DND-41 (cell line): Measurements from ENCODE around the gene NRXN3.

Source experiments
- ATAC-seq: fragments of 200-7000 bp; cut with Tn5 transposase; 3 replicates; pipeline ENCODE4 v1.9.1; 2021; ENCODE audit warnings: low read depth; ENCODE audit not compliant: insufficient read depth
- DNase-seq: peaks from one replicate; pipeline ENCODE4 v3.0.0-alpha.2; 2020
- H2AFZ ChIP-seq: 2 replicates; pipeline ENCODE4 v1.6.0; 2012; ENCODE audit warnings: low read depth, low read length
- H3K27ac ChIP-seq: 2 replicates; pipeline ENCODE4 v1.5.1; 2012; ENCODE audit warnings: low read length, inconsistent platforms
- H3K27me3 ChIP-seq: fragments of 200-600 bp; sonication (generic); 2 replicates; pipeline ENCODE4 v1.6.0; 2012; ENCODE audit warnings: low read length, mild to moderate bottlenecking, inconsistent platforms; ENCODE audit not compliant: insufficient read depth, poor library complexity
- H3K36me3 ChIP-seq: 2 replicates; pipeline ENCODE4 v1.5.1; 2012; ENCODE audit warnings: low read length, inconsistent platforms; ENCODE audit not compliant: insufficient read depth
- H3K4me1 ChIP-seq: 2 replicates; pipeline ENCODE4 v1.5.1; 2012; ENCODE audit warnings: mild to moderate bottlenecking, low read length; ENCODE audit not compliant: insufficient read depth
- H3K4me2 ChIP-seq: 2 replicates; pipeline ENCODE4 v1.6.0; 2012; ENCODE audit warnings: mild to moderate bottlenecking, moderate library complexity, low read length, inconsistent platforms; ENCODE audit not compliant: insufficient read depth
- H3K4me3 ChIP-seq, 2 experiments: fragments of 200-600 bp in 1 of 2; shearing (Covaris generic) in 1 of 2; 2 replicates each; pipeline ENCODE4 v1.5.1; 2012 to 2016; ENCODE audit warnings: inconsistent platforms in 2 of 2, low read length in 2 of 2, mild to moderate bottlenecking in 2 of 2, low read depth in 1 of 2, moderate library complexity in 1 of 2
- H3K79me2 ChIP-seq: 2 replicates; pipeline ENCODE4 v1.6.0; 2012; ENCODE audit warnings: low read length, inconsistent platforms; ENCODE audit not compliant: insufficient read depth
- H3K9ac ChIP-seq: 2 replicates; pipeline ENCODE4 v1.6.0; 2012; ENCODE audit warnings: low read depth, mild to moderate bottlenecking, inconsistent platforms, low read length, moderate library complexity
- H3K9me3 ChIP-seq: 2 replicates; pipeline ENCODE4 v1.5.1; 2012; ENCODE audit warnings: low read length, moderate library complexity, mild to moderate bottlenecking, inconsistent platforms; ENCODE audit not compliant: insufficient read depth, severe bottlenecking
- H4K20me1 ChIP-seq: 2 replicates; pipeline ENCODE4 v1.6.0; 2012; ENCODE audit warnings: low read length; ENCODE audit not compliant: insufficient read depth
- CTCF ChIP-seq: IDR thresholded peaks from 2 replicates; pipeline ENCODE4 v1.5.1; 2012; ENCODE audit warnings: borderline replicate concordance, low read length, moderate library complexity, mild to moderate bottlenecking; ENCODE audit not compliant: poor library complexity, severe bottlenecking; ENCODE audit errors: extremely low read depth
- EZH2 ChIP-seq: IDR thresholded peaks from 3 replicates; pipeline ENCODE4 v1.6.1; 2012; ENCODE audit warnings: borderline replicate concordance, low read depth, mild to moderate bottlenecking, moderate library complexity, low read length, inconsistent platforms; ENCODE audit not compliant: severe bottlenecking

NRXN3 gene

GRCh38 chr14:78666336-78667056 lies 496.3 kb downstream of the NRXN3 start:
- no peaks in the 10 kb centered on the region for H3K79me2 ChIP-seq
- no peak overlapping the region for H3K4me2 ChIP-seq
- no peak overlapping the region for H3K9ac ChIP-seq
- no peaks in the 10 kb centered on the region for H3K36me3 ChIP-seq
- no peaks in the 10 kb centered on the region for H4K20me1 ChIP-seq
- no peak for DNase-seq
- TF ChIP-seq CTCF (no peak), EZH2 (no peak)
- H2AFZ ChIP-seq: no peak overlapping the region
- H3K4me3 ChIP-seq: no peak overlapping the region
- H3K27me3 ChIP-seq: no peaks in the 10 kb centered on the region
- no peak overlapping the region for H3K27ac ChIP-seq
- no peaks in the 10 kb centered on the region for H3K9me3 ChIP-seq
- no peaks in the 10 kb centered on the region for H3K4me1 ChIP-seq
- ATAC-seq: no peak

GRCh38 chr14:78667141-78667540 lies 497.0 kb downstream of the NRXN3 start:
- Histone ChIP-seq H4K20me1 (no peaks in the 10 kb centered on the region), H3K27me3 (no peaks in the 10 kb centered on the region), H3K9me3 (no peaks in the 10 kb centered on the region), H3K36me3 (no peaks in the 10 kb centered on the region), H2AFZ (no peak overlapping the region), H3K79me2 (no peaks in the 10 kb centered on the region), H3K4me2 (no peak overlapping the region), H3K9ac (no peak overlapping the region), H3K4me3 (no peak overlapping the region), H3K27ac (no peak overlapping the region), H3K4me1 (no peaks in the 10 kb centered on the region)
- TF ChIP-seq CTCF: no peak
- no peak for TF ChIP-seq EZH2
- no peak for DNase-seq
- no peak for ATAC-seq

- ATAC-seq (no peak), DNase-seq (no peak)
- no peaks in the 10 kb centered on the region for H3K79me2 ChIP-seq
- H3K36me3 ChIP-seq: no peaks in the 10 kb centered on the region
- no peaks in the 10 kb centered on the region for H3K9me3 ChIP-seq
- no peak overlapping the region for H3K27ac ChIP-seq
- no peak overlapping the region for H3K4me2 ChIP-seq
- TF ChIP-seq EZH2 (no peak), CTCF (peak; percentile 10)
- no peaks in the 10 kb centered on the region for H4K20me1 ChIP-seq
- H3K27me3 ChIP-seq: peaks cover 4% of the 10 kb centered on the region
- no peak overlapping the region for H3K9ac ChIP-seq
- no peak overlapping the region for H3K4me3 ChIP-seq
- no peaks in the 10 kb centered on the region for H3K4me1 ChIP-seq
- H2AFZ ChIP-seq: no peak overlapping the region
Observed at GRCh38 chr14:78673845-78674244, 503.7 kb downstream of the NRXN3 start.

GRCh38 chr14:78674820-78675219 lies 504.6 kb downstream of the NRXN3 start:
- ATAC-seq (no peak), DNase-seq (no peak)
- TF ChIP-seq CTCF (no peak), EZH2 (no peak)
- no peaks in the 10 kb centered on the region for H4K20me1 ChIP-seq
- no peak overlapping the region for H3K9ac ChIP-seq
- H3K79me2 ChIP-seq: no peaks in the 10 kb centered on the region
- no peak overlapping the region for H3K27ac ChIP-seq
- H2AFZ ChIP-seq: no peak overlapping the region
- H3K9me3 ChIP-seq: no peaks in the 10 kb centered on the region
- H3K27me3 ChIP-seq: peaks cover 4% of the 10 kb centered on the region
- H3K36me3 ChIP-seq: no peaks in the 10 kb centered on the region
- H3K4me1 ChIP-seq: no peaks in the 10 kb centered on the region
- H3K4me3 ChIP-seq: no peak overlapping the region
- H3K4me2 ChIP-seq: no peak overlapping the region
